K562 (cell line): ENCODE results near the gene DAAM1. TPM values are rescaled to one million over a fixed set of nuclear protein-coding genes. Genes with fewer than 3 reads are reported as not detected.
A peak's percentile ranks its signal among the peaks of the same experiment; 100 is the strongest.

ENCODE experiments used
- ATAC-seq: fragments of 200-7000 bp; cut with Tn5 transposase; 3 replicates; pipeline ENCODE4 v1.9.1; 2020; ENCODE audit warnings: moderate library complexity
- BruUV-seq: library from RNA; stranded (reverse); fragments of 400-500 nt; replicated peaks from 2 replicates; lab custom pipeline; 2021; lab: Mats Ljungman, UMichigan
- CTCF ChIA-PET: fragments of 300-600 bp; formaldehyde crosslinking; extraction: SDS; loops from one replicate; lab custom pipeline; 2021; ENCODE audit warnings: low intra/inter-chr PET ratio; lab: Yijun Ruan, JAX
- POLR2A ChIA-PET: fragments of 300-600, 350-650 bp; sonication (Branson Sonifier 250); formaldehyde crosslinking; extraction: SDS; loops from one replicate; lab custom pipeline; 2021; ENCODE audit warnings: antibody characterized with exemption, inconsistent platforms; lab: Yijun Ruan, JAX
- DNase-seq, 4 experiments: peaks; one replicate each; pipeline versions ENCODE4 v3.0.0 to v3.0.0-alpha.2; 2011 to 2018; ENCODE audit warnings: low spot score in 3 of 4, mixed read lengths in 3 of 4; ENCODE audit errors: extremely low read depth in 1 of 4
- FAIRE-seq: peaks from 2 replicates; lab custom pipeline; 2011; peaks lifted over from hg19 to GRCh38; lab: Jason Lieb, UNC
- H2AFZ ChIP-seq: 2 replicates; pipeline ENCODE4 v1.6.0; 2011; ENCODE audit warnings: low read depth, low read length, control low read depth, inconsistent platforms
- H3K27ac ChIP-seq: fragments of 200-600 bp; 3 replicates; pipeline ENCODE4 v1.8.0; 2011; ENCODE audit warnings: low read depth, mild to moderate bottlenecking, control low read depth, inconsistent platforms, low read length, moderate library complexity, mixed read lengths; ENCODE audit errors: extremely low read depth
- H3K27me3 ChIP-seq, 2 experiments: fragments of 300-600 bp in 1 of 2; 2 replicates in 1 of 2; 3 replicates in 1 of 2; pipeline versions ENCODE4 v1.6.0 to v1.8.0; 2011; ENCODE audit warnings: inconsistent platforms in 2 of 2, low read length in 2 of 2, mild to moderate bottlenecking in 1 of 2, mixed read lengths in 1 of 2, moderate library complexity in 1 of 2; ENCODE audit not compliant: control insufficient read depth in 2 of 2, insufficient read depth in 2 of 2
- H3K36me3 ChIP-seq: fragments of 300-600 bp; 3 replicates; pipeline ENCODE4 v1.8.0; 2011; ENCODE audit warnings: mild to moderate bottlenecking, low read length, inconsistent platforms; ENCODE audit not compliant: control insufficient read depth, insufficient read depth
- H3K4me1 ChIP-seq, 2 experiments: fragments of 200-600 bp in 1 of 2; replicated peaks in 1 of 2; 2 replicates in 1 of 2; 3 replicates in 1 of 2; pipeline versions ENCODE4 v1.5.1 to v1.8.0; 2011; ENCODE audit warnings: inconsistent platforms in 2 of 2, low read length in 2 of 2, mild to moderate bottlenecking in 1 of 2, mixed read lengths in 1 of 2, moderate library complexity in 1 of 2; ENCODE audit not compliant: control insufficient read depth in 2 of 2, insufficient read depth in 2 of 2
- H3K4me2 ChIP-seq: 2 replicates; pipeline ENCODE4 v1.6.1; 2011; ENCODE audit warnings: low read length, control low read depth, inconsistent platforms, mixed read lengths; ENCODE audit not compliant: insufficient read depth
- H3K4me3 ChIP-seq: fragments of 200-600 bp; sonication (generic), shearing (Covaris generic); 2 replicates; pipeline ENCODE4 v1.5.1; 2016; ENCODE audit warnings: control low read depth, inconsistent platforms
- H3K79me2 ChIP-seq: fragments of 200-600 bp; 3 replicates; pipeline ENCODE4 v1.8.0; 2011; ENCODE audit warnings: low read length, inconsistent platforms; ENCODE audit not compliant: control insufficient read depth, insufficient read depth
- H3K9ac ChIP-seq, 2 experiments: 2 replicates each; pipeline versions ENCODE4 v1.6.0 to v1.6.1; 2011; ENCODE audit warnings: low read depth in 2 of 2, low read length in 2 of 2, control low read depth in 1 of 2, inconsistent platforms in 1 of 2, mild to moderate bottlenecking in 1 of 2, mixed read lengths in 1 of 2; ENCODE audit not compliant: insufficient read depth in 1 of 2
- H3K9me1 ChIP-seq: one replicate; pipeline ENCODE4 v1.6.0; 2011; ENCODE audit warnings: inconsistent platforms, mild to moderate bottlenecking, low read length, moderate library complexity; ENCODE audit not compliant: control insufficient read depth, insufficient read depth
- H3K9me3 ChIP-seq: replicated peaks from 2 replicates; pipeline ENCODE4 v1.5.1; 2011; ENCODE audit warnings: low read depth, low read length, inconsistent platforms; ENCODE audit not compliant: control insufficient read depth, insufficient read depth
- H4K20me1 ChIP-seq: replicated peaks from 2 replicates; pipeline ENCODE4 v1.6.1; 2011; ENCODE audit warnings: low read length, inconsistent platforms, mixed read lengths; ENCODE audit not compliant: control insufficient read depth, insufficient read depth
- BHLHE40 ChIP-seq: IDR thresholded peaks from 2 replicates; pipeline ENCODE4 v1.6.1; 2011; ENCODE audit warnings: low read length, improper control_type of control experiment
- ETV1 ChIP-seq: fragments of 450-650 bp; conservative IDR thresholded peaks from 2 replicates; pipeline ENCODE4 v1.6.1; 2016; ENCODE audit warnings: missing genetic modification characterization, control low read depth, low read depth, missing compliant biosample characterization
- FIP1L1 ChIP-seq: fragments of 200-400 bp; formaldehyde crosslinking; IDR thresholded peaks from 2 replicates; pipeline ENCODE4 v1.6.1; 2018; ENCODE audit warnings: mild to moderate bottlenecking, low read depth, low read length; ENCODE audit not compliant: poor library complexity, severe bottlenecking
- HNRNPK ChIP-seq: fragments of 200-400 bp; formaldehyde crosslinking; IDR thresholded peaks from one replicate; pipeline ENCODE4 v1.6.1; 2018; ENCODE audit warnings: mild to moderate bottlenecking, low read depth, low read length; ENCODE audit not compliant: poor library complexity, severe bottlenecking
- PML ChIP-seq: IDR thresholded peaks from 2 replicates; pipeline ENCODE4 v1.6.1; 2012; ENCODE audit warnings: low read length, inconsistent platforms
- ZBED1 ChIP-seq: IDR thresholded peaks from 2 replicates; pipeline ENCODE4 v1.6.1; 2014
- ZNF592 ChIP-seq: fragments of 450-650 bp; IDR thresholded peaks from 2 replicates; pipeline ENCODE4 v1.6.1; 2017; ENCODE audit warnings: antibody characterized with exemption, mild to moderate bottlenecking
- WGBS: fragments of 100-300 bp; shearing (Covaris generic); methylation state at CpG from one replicate; pipeline ENCODE4 v1.1.6; 2016; ENCODE audit warnings: low coverage, mixed read lengths; ENCODE audit not compliant: insufficient coverage; ENCODE audit errors: missing lambda C conversion rate; 5-methylcytosine and 5-hydroxymethylcytosine counted together
- in situ Hi-C: fragments of 300-500 bp; cut with MboI; formaldehyde crosslinking; loops from 4 replicates; pipeline ENCODE4 v1.15.0; 2018; ENCODE audit warnings: inconsistent platforms, mixed read lengths
- intact Hi-C: fragments of 100-400 bp; cut with micrococcal nuclease; formaldehyde crosslinking; loops from 2 replicates; pipeline ENCODE4 v1.14.2; 2022
- polyA plus RNA-seq, 8 experiments: library from polyadenylated mRNA; depleted of rRNA in 4 of 8; stranded (reverse) in 5 of 8; unstranded in 3 of 8; fragments of >200 nt; fragmentation: Nextera tagmentation in 2 of 8; fragmentation: Illumina TruSeq in 1 of 8; extraction: Ambion mirVana in 2 of 8; extraction: Trizol in 1 of 8; gene quantifications; 2 replicates each; pipeline versions ENCODE4 v1.2.1 to v1.2.3, GENCODE V29; 2011 to 2014; ENCODE audit warnings: inconsistent platforms in 1 of 8, missing spikeins in 1 of 8
- total RNA-seq, 7 experiments: library from RNA; depleted of rRNA in 6 of 7; stranded (reverse); fragments of >200 nt in 6 of 7; fragmentation: Illumina TruSeq in 2 of 7; extraction: Trizol in 2 of 7; gene quantifications; 2 replicates each; pipeline versions ENCODE4 v1.2.1 to v1.2.3, GENCODE V29; 2011 to 2021; ENCODE audit warnings: low replicate concordance in 1 of 7

The DAAM1 gene
- total and polyA plus RNA-seq, 9 of the 15 experiments (the other 6 are each of a cell fraction or from before 2014, with no cell fraction given): 3.6 to 11.6 (median 6.7) TPM

- no peak overlapping the region for H3K4me2 ChIP-seq
Measured at GRCh38 chr14:59377491-59377890, 189.0 kb downstream of the DAAM1 start.

More at GRCh38 chr14:59377491-59377890, 189.0 kb downstream of the DAAM1 start:
- H3K4me3 ChIP-seq: no peak overlapping the region
- peak; percentile 38; the same call in 2 of the 3 replicates for ATAC-seq
- no TSS peak for BruUV-seq
- intact Hi-C loops (no loop called here), in situ Hi-C loops (no loop called here)
- no peaks in the 10 kb centered on the region; a peak in 1 of 5 replicates for H3K4me1 ChIP-seq
- no peak for FAIRE-seq
- ChIA-PET POLR2A (interaction anchor here (1.0 kb wide), 1 partner anchor 201 kb away, joined by 3 read pairs; no protein-coding TSS in a partner anchor), CTCF (no interaction called here)
- no peak overlapping the region for H3K9ac ChIP-seq
- no peaks in the 10 kb centered on the region for H3K9me3 ChIP-seq
- no peaks in the 10 kb centered on the region for H3K9me1 ChIP-seq
- no peaks in the 10 kb centered on the region for H3K79me2 ChIP-seq
- no peak for DNase-seq
- H3K36me3 ChIP-seq: no peaks in the 10 kb centered on the region
- no peak for TF ChIP-seq ZBED1
- no peak for TF ChIP-seq BHLHE40
- no peak for TF ChIP-seq PML
- TF ChIP-seq HNRNPK: no peak
- TF ChIP-seq FIP1L1: no peak
- TF ChIP-seq ETV1 (tag): no peak
- no peak for TF ChIP-seq ZNF592
- no peak overlapping the region for H2AFZ ChIP-seq
- 27% methylated on average over 1 of the region's 3 CpGs for WGBS
- H3K27ac ChIP-seq: no peak overlapping the region
- no peaks in the 10 kb centered on the region for H4K20me1 ChIP-seq
- no peaks in the 10 kb centered on the region; a peak in 1 of 5 replicates for H3K27me3 ChIP-seq
